GM23338 (cell line): Measurements from ENCODE around the gene CLDN16. TPM values are rescaled to one million over a fixed set of nuclear protein-coding genes. Genes with fewer than 3 reads are reported as not detected.

Source experiments
- ATAC-seq: fragments of 200-7000 bp; cut with Tn5 transposase; 3 replicates; pipeline ENCODE4 v1.9.1; 2020
- DNase-seq: peaks from one replicate; pipeline ENCODE4 v3.0.0-alpha.2; 2015; ENCODE audit warnings: low spot score
- H2AFZ ChIP-seq: fragments of 200-600 bp; sonication (generic); 2 replicates; pipeline ENCODE4 v1.8.0; 2016; ENCODE audit warnings: antibody characterized with exemption, mild to moderate bottlenecking, moderate library complexity
- H3F3A ChIP-seq: fragments of 200-600 bp; sonication (generic); replicated peaks from 2 replicates; pipeline ENCODE4 v1.8.0; 2017; ENCODE audit warnings: antibody characterized with exemption, mixed run types, low read depth
- H3K27ac ChIP-seq: fragments of 200-600 bp; sonication (generic); 2 replicates; pipeline ENCODE4 v1.6.1; 2016; ENCODE audit warnings: low read depth
- H3K27me3 ChIP-seq: fragments of 200-600 bp; sonication (generic); 2 replicates; pipeline ENCODE4 v1.8.0; 2016; ENCODE audit warnings: mild to moderate bottlenecking, mixed run types, moderate library complexity; ENCODE audit not compliant: insufficient read depth
- H3K36me3 ChIP-seq: fragments of 200-600 bp; sonication (generic); 2 replicates; pipeline ENCODE4 v1.8.0; 2016; ENCODE audit warnings: mild to moderate bottlenecking; ENCODE audit not compliant: insufficient read depth
- H3K4me1 ChIP-seq: fragments of 200-600 bp; sonication (generic); 2 replicates; pipeline ENCODE4 v1.8.0; 2016; ENCODE audit warnings: mild to moderate bottlenecking, moderate library complexity; ENCODE audit not compliant: insufficient read depth
- H3K4me2 ChIP-seq: fragments of 200-600 bp; sonication (generic); 2 replicates; pipeline ENCODE4 v1.7.1; 2017; ENCODE audit warnings: mixed run types
- H3K4me3 ChIP-seq: fragments of 200-600 bp; sonication (generic); 2 replicates; pipeline ENCODE4 v1.6.1; 2016; ENCODE audit warnings: mixed run types
- H3K79me2 ChIP-seq: fragments of 200-600 bp; sonication (generic); replicated peaks from 2 replicates; pipeline ENCODE4 v1.8.0; 2017; ENCODE audit warnings: mild to moderate bottlenecking; ENCODE audit not compliant: insufficient read depth
- H3K9me2 ChIP-seq: fragments of 200-600 bp; sonication (generic); 2 replicates; pipeline ENCODE4 v1.8.0; 2017; ENCODE audit not compliant: insufficient read depth
- H4K20me1 ChIP-seq: fragments of 200-600 bp; sonication (generic); replicated peaks from 2 replicates; pipeline ENCODE4 v1.8.0; 2017; ENCODE audit warnings: mild to moderate bottlenecking; ENCODE audit not compliant: insufficient read depth
- H3K27ac Mint-ChIP-seq: 2 replicates; pipeline ENCODE4 v1.8.0; 2020; ENCODE audit warnings: inconsistent platforms, mild to moderate bottlenecking, moderate library complexity, mixed read lengths
- H3K27me3 Mint-ChIP-seq: 3 replicates; pipeline ENCODE4 v1.8.0; 2022; ENCODE audit warnings: low read depth, mild to moderate bottlenecking, moderate library complexity, mixed read lengths, inconsistent platforms; ENCODE audit not compliant: insufficient read depth, poor library complexity
- H3K36me3 Mint-ChIP-seq: 3 replicates; pipeline ENCODE4 v1.8.0; 2021; ENCODE audit warnings: low read depth, mild to moderate bottlenecking, inconsistent platforms, moderate library complexity, mixed read lengths
- H3K4me1 Mint-ChIP-seq: 3 replicates; pipeline ENCODE4 v1.8.0; 2020; ENCODE audit warnings: mild to moderate bottlenecking, inconsistent platforms, mixed read lengths
- H3K4me3 Mint-ChIP-seq: 3 replicates; pipeline ENCODE4 v1.8.0; 2021; ENCODE audit warnings: moderate library complexity, mild to moderate bottlenecking, inconsistent platforms, mixed read lengths
- H3K9me3 Mint-ChIP-seq: 3 replicates; pipeline ENCODE4 v1.8.0; 2020; ENCODE audit warnings: moderate library complexity, mild to moderate bottlenecking, inconsistent platforms, mixed read lengths
- CREB1 ChIP-seq: fragments of 250-450 bp; sonication (Bioruptor Pico); IDR thresholded peaks from 2 replicates; pipeline ENCODE4 v1.5.0; 2020; ENCODE audit warnings: low read depth, mild to moderate bottlenecking, moderate library complexity
- CTCF ChIP-seq, 2 experiments: fragments of 200-600 bp in 1 of 2; sonication (generic) in 1 of 2; conservative IDR thresholded peaks; 2 replicates each; pipeline versions ENCODE4 v1.5.1 to v1.6.1; 2016 to 2017; ENCODE audit warnings: antibody characterized with exemption in 2 of 2, low read depth in 2 of 2, mild to moderate bottlenecking in 2 of 2, moderate library complexity in 1 of 2
- ETS1 ChIP-seq: IDR thresholded peaks from 2 replicates; pipeline ENCODE4 v1.6.1; 2016; ENCODE audit warnings: antibody characterized with exemption
- EZH2 ChIP-seq: fragments of 200-600 bp; sonication (generic); IDR thresholded peaks from one replicate; pipeline ENCODE4 v1.8.0; 2017; ENCODE audit warnings: antibody characterized with exemption, mild to moderate bottlenecking, low read depth; ENCODE audit not compliant: unreplicated experiment
- EZH2phosphoT487 ChIP-seq: fragments of 200-600 bp; sonication (generic); IDR thresholded peaks from one replicate; pipeline ENCODE4 v1.8.1; 2018; ENCODE audit warnings: antibody characterized with exemption; ENCODE audit not compliant: unreplicated experiment
- JUNB ChIP-seq: IDR thresholded peaks from one replicate; pipeline ENCODE4 v1.6.1; 2016; ENCODE audit warnings: antibody characterized with exemption; ENCODE audit not compliant: unreplicated experiment
- NANOG ChIP-seq: IDR thresholded peaks from 2 replicates; pipeline ENCODE4 v1.6.1; 2016; ENCODE audit warnings: antibody characterized with exemption, borderline replicate concordance
- POLR2AphosphoS5 ChIP-seq: IDR thresholded peaks from 2 replicates; pipeline ENCODE4 v1.6.1; 2016; ENCODE audit warnings: antibody characterized with exemption, low read depth
- REST ChIP-seq: IDR thresholded peaks from one replicate; pipeline ENCODE4 v1.6.1; 2018; ENCODE audit warnings: antibody characterized with exemption; ENCODE audit not compliant: unreplicated experiment
- STAT1 ChIP-seq: IDR thresholded peaks from one replicate; pipeline ENCODE4 v1.6.1; 2016; ENCODE audit warnings: antibody characterized with exemption; ENCODE audit not compliant: unreplicated experiment
- ZNF114 ChIP-seq: fragments of 250-450 bp; sonication (Bioruptor Pico); IDR thresholded peaks from 2 replicates; pipeline ENCODE4 v1.5.0; 2020; ENCODE audit warnings: mild to moderate bottlenecking, moderate library complexity
- ZNF331 ChIP-seq: fragments of 250-450 bp; sonication (Bioruptor Pico); IDR thresholded peaks from 2 replicates; pipeline ENCODE4 v1.5.0; 2020; ENCODE audit warnings: low read depth, mild to moderate bottlenecking, moderate library complexity
- ZNF462 ChIP-seq: fragments of 250-450 bp; sonication (Bioruptor Pico); IDR thresholded peaks from 2 replicates; pipeline ENCODE4 v1.5.0; 2020; ENCODE audit warnings: mild to moderate bottlenecking, moderate library complexity
- polyA plus RNA-seq: library from polyadenylated mRNA; unstranded; fragments of >200 nt; fragmentation: Nextera tagmentation; extraction: Ambion mirVana; gene quantifications from 2 replicates; pipeline ENCODE4 v1.2.1, GENCODE V29; 2016
- total RNA-seq: library from RNA; depleted of rRNA; stranded (reverse); fragments of >200 nt; shearing (Covaris generic); gene quantifications from 2 replicates; pipeline ENCODE4 v1.2.3, GENCODE V29; 2014

CLDN16 gene
- total and polyA plus RNA-seq, 2 experiments from 2014 or later = 0.06 TPM; not detected in 1

GRCh38 chr3:190449801-190450200 is 61.8 kb downstream of the CLDN16 start, which contains the start of gene TMEM207:
TSS of gene TMEM207 (minus strand) at chr3:190449901. CDS start at chr3:190449809, 92 bp downstream.
- Histone ChIP-seq H3K36me3 (no peaks in the 10 kb centered on the region), H3K27ac (no peak within 1 kb of the TSS), H2AFZ (no peak within 1 kb of the TSS), H3F3A (no peaks in the 10 kb centered on the region), H3K27me3 (no peaks in the 10 kb centered on the region), H3K4me2 (no peak within 1 kb of the TSS), H3K4me3 (no peak within 1 kb of the TSS), H3K79me2 (no peaks in the 10 kb centered on the region), H4K20me1 (no peaks in the 10 kb centered on the region), H3K4me1 (peaks cover 3% of the 10 kb centered on the region; the same call in 1 of the 2 replicates), H3K9me2 (no peaks in the 10 kb centered on the region)
- Mint-ChIP-seq H3K27me3 (no peaks in the 10 kb centered on the region), H3K4me3 (no peak within 1 kb of the TSS), H3K4me1 (no peaks in the 10 kb centered on the region), H3K36me3 (no peaks in the 10 kb centered on the region), H3K27ac (no peak within 1 kb of the TSS), H3K9me3 (no peaks in the 10 kb centered on the region)
- TF ChIP-seq ZNF114 (CRISPR knock-in tag) (no peak), CREB1 (CRISPR knock-in tag) (no peak), JUNB (no peak), ZNF462 (CRISPR knock-in tag) (no peak), POLR2AphosphoS5 (no peak), ETS1 (no peak), ZNF331 (CRISPR knock-in tag) (no peak), STAT1 (no peak), EZH2phosphoT487 (no peak), EZH2 (no peak), NANOG (no peak), CTCF (conservative IDR thresholded peaks at IDR 0.05; ENCODE audit: low read depth in 2 of 2) (no peak), REST (no peak)
- ATAC-seq (no peak), DNase-seq (no peak)
